ENCODE results near the gene ASS1. TPM values are rescaled to one million over a fixed set of nuclear protein-coding genes. Genes with fewer than 3 reads are reported as not detected.

ASS1 gene
- total and polyA plus RNA-seq, 11 donors: 31.5 to 154 (median 60.5) TPM

- Histone ChIP-seq H3K27me3 (no peaks in the 10 kb centered on the region), H3K4me3 (no peak overlapping the region), H3K4me1 (no peaks in the 10 kb centered on the region), H3K9me3 (no peaks in the 10 kb centered on the region), H3K36me3 (peaks cover 0 to 72% (median 9%) of the 10 kb centered on the region in 9 donors), H3K27ac (no peak overlapping the region)
- no peak for ATAC-seq
- intact Hi-C loops (cut with DNase I): loop anchor here in 1 of 10 donors (10.0 kb wide), 1 partner anchor 158 kb away; no protein-coding TSS in a partner anchor
- no peak for DNase-seq
- TF ChIP-seq CTCF (IDR thresholded peaks at IDR 0.05) (no peak), POLR2A (IDR thresholded peaks at IDR 0.05) (no peak)
- WGBS, 4 donors: 82 to 89% (median 84%) methylated on average over 18 to 20 of the region's 20 CpGs
These were observed 21.9 kb downstream of the ASS1 start for GRCh38 chr9:130466537-130467217.

GRCh38 chr9:130467316-130467715 lies 22.6 kb downstream of the ASS1 start:
- H3K27me3 ChIP-seq: no peaks in the 10 kb centered on the region
- WGBS, 4 donors: 59 to 84% (median 68%) methylated on average over 13 of the region's 13 CpGs
- TF ChIP-seq CTCF (IDR thresholded peaks at IDR 0.05) (no peak), POLR2A (IDR thresholded peaks at IDR 0.05) (no peak)
- no peaks in the 10 kb centered on the region for H3K9me3 ChIP-seq
- intact Hi-C loops (cut with DNase I): loop anchor here in 1 of 10 donors (10.0 kb wide), 1 partner anchor 157 kb away; no protein-coding TSS in a partner anchor
- ATAC-seq: no peak
- H3K36me3 ChIP-seq: peaks cover 0 to 73% (median 9%) of the 10 kb centered on the region in 9 donors
- no peaks in the 10 kb centered on the region for H3K4me1 ChIP-seq
- H3K27ac ChIP-seq: no peak overlapping the region
- no peak overlapping the region for H3K4me3 ChIP-seq
- no peak for DNase-seq

GRCh38 chr9:130468566-130468965 lies 23.8 kb downstream of the ASS1 start:
- intact Hi-C loops (cut with DNase I): loop anchor here in 1 of 10 donors (10.0 kb wide), 1 partner anchor 156 kb away; no protein-coding TSS in a partner anchor

More at GRCh38 chr9:130468566-130468965, 23.8 kb downstream of the ASS1 start:
- peaks cover 0 to 64% (median 9%) of the 10 kb centered on the region in 9 donors for H3K36me3 ChIP-seq
- no peaks in the 10 kb centered on the region for H3K9me3 ChIP-seq
- H3K27ac ChIP-seq: no peak overlapping the region
- H3K4me1 ChIP-seq: no peaks in the 10 kb centered on the region
- 70 to 87% (median 81%) methylated on average over 4 of the region's 4 CpGs for WGBS, 4 donors
- H3K4me3 ChIP-seq: no peak overlapping the region
- TF ChIP-seq POLR2A (IDR thresholded peaks at IDR 0.05) (no peak), CTCF (IDR thresholded peaks at IDR 0.05) (no peak)
- ATAC-seq (no peak), DNase-seq (no peak)
- H3K27me3 ChIP-seq: no peaks in the 10 kb centered on the region
